ENCODE data around the gene MDK. TPM values are rescaled to one million over a fixed set of nuclear protein-coding genes. Genes with fewer than 3 reads are reported as not detected.

MDK gene
- total RNA-seq, 4 donors from 2014 or later, result 22.3 to 340 (median 205) TPM

DNA sequence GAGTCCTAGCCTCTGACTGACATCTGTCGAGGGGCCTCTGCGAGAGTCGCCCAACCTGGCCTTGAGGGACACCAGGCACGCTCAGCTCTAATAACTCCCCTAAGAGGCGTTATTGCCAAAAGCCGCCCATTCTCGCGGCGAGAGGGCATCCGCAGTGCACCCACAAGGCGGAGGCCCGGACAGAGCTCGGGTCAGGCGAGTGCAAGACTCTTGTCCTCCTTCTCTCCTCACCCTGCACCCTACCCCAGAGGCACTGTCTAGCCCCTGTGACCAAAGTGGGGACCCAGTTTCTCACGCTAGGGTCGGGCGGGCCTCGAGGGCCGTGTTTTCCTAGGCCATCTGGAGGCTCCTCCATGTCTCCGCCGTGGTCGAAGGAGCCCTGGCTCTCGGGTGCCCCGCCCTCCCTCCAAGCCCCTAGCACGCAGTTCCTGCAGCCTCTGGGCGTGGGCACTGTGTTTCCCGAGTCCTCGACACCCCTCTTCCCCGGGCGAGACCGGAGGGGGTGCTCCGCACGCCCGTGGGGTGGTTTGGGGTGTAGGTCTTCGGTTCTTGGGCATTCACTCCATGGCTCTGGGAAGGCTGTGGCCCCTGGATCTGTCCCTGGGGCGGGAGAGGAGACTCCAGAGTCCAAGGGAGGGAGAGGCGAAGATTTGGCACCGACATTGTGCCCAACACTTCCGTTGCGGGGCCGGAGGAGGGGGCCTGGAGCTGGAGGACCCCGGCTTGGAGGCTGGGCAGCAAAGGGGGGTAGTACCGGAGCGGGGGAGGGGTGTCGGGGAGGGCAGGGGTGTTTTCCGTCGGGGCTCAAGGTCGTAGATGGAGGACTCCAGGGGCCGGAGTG, 9.1 kb downstream of the MDK start:
- TF ChIP-seq POLR2A (IDR thresholded peaks at IDR 0.05), result no peak
- TF ChIP-seq, protein P1, sequence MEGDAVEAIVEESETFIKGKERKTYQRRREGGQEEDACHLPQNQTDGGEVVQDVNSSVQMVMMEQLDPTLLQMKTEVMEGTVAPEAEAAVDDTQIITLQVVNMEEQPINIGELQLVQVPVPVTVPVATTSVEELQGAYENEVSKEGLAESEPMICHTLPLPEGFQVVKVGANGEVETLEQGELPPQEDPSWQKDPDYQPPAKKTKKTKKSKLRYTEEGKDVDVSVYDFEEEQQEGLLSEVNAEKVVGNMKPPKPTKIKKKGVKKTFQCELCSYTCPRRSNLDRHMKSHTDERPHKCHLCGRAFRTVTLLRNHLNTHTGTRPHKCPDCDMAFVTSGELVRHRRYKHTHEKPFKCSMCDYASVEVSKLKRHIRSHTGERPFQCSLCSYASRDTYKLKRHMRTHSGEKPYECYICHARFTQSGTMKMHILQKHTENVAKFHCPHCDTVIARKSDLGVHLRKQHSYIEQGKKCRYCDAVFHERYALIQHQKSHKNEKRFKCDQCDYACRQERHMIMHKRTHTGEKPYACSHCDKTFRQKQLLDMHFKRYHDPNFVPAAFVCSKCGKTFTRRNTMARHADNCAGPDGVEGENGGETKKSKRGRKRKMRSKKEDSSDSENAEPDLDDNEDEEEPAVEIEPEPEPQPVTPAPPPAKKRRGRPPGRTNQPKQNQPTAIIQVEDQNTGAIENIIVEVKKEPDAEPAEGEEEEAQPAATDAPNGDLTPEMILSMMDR (IDR thresholded peaks at IDR 0.05), result no peak
- no peaks in the 10 kb centered on the region for H3K36me3 ChIP-seq
- H3K27me3 ChIP-seq, result peaks cover 0 to 32% of the 10 kb centered on the region in 2 donors
- no peak overlapping the region for H3K27ac ChIP-seq
- DNase-seq, result peak in 1 of 3 donors; percentile 56
- peaks cover 0 to 56% (median 24%) of the 10 kb centered on the region in 4 donors for H3K4me1 ChIP-seq
- no peaks in the 10 kb centered on the region for H3K9me3 ChIP-seq
- H3K4me3 ChIP-seq, result peak overlapping the region in 2 of 4 donors; percentile 55 to 63

- Histone ChIP-seq H3K4me1 (peaks cover 0 to 56% (median 24%) of the 10 kb centered on the region in 4 donors), H3K4me3 (peak overlapping the region in 3 of 4 donors; percentile 29 to 63 (median 55)), H3K27me3 (peaks cover 0 to 32% of the 10 kb centered on the region in 2 donors), H3K9me3 (no peaks in the 10 kb centered on the region), H3K36me3 (peaks cover 0 to 4% (median 0%) of the 10 kb centered on the region in 3 donors), H3K27ac (peak overlapping the region in 1 of 4 donors; percentile 17)
- TF ChIP-seq, protein P1 (IDR thresholded peaks at IDR 0.05), result no peak
- no peak for TF ChIP-seq POLR2A (IDR thresholded peaks at IDR 0.05)
- DNase-seq, result no peak
Measured at GRCh38 chr11:46391186-46391577, 9.7 kb downstream of the MDK start.

DNA sequence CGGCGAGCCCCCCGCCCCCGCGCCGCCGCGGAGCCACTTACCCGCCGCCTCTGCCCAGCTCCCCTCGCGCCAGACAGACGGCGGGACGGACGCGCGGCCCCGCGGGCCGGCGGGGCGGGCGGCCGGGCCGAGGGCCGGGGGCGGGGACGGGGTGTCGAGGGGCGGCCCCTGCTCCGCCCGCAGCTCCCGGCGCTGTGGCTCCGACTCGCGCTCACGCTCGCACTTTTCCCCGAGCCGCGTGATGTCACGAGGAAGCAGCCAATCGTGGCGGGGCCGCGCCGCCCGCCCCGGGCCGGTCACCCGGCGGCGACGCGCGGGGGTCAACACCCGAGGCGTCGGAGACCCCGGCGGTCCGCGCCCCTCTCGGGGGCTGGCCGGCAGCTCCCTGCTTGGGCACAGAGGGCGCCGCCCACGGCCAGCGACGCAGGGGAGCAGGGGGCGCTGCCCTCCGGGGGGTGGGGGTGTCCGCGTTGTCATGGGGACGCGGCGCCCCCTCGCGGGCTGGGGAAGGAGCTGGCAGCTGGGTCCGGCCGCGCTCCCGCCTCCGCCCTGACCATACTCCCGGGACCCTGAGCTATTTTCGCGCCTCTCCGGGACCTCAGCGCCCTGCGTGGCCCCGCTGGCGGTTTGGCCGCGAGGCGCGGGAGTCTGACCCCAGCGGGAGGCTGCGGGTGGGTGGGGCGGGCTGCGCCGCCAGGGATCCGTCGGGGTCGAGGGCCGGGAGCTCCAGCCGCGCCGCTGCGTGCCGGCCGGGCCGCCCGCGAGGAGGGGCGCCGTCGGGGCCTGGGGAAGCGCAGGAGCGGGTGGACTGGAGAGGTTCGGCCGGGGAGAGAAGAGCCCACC, 10.3 kb downstream of the MDK start, which contains the start of gene CHRM4:
TSS of gene CHRM4 (minus strand) at position 199 of the 843 bp plus-strand sequence. CDS start 5,219 bp downstream, outside the sequence.
- Histone ChIP-seq H3K4me3 (peak within 1 kb of the TSS; percentile 14 to 63 (median 42)), H3K4me1 (peaks cover 0 to 56% (median 24%) of the 10 kb centered on the region in 4 donors), H3K27ac (peak within 1 kb of the TSS in 1 of 4 donors; percentile 22), H3K27me3 (peaks cover 0 to 32% of the 10 kb centered on the region in 2 donors), H3K36me3 (peaks cover 0 to 10% (median 0%) of the 10 kb centered on the region in 3 donors), H3K9me3 (no peaks in the 10 kb centered on the region)
- TF ChIP-seq POLR2A (IDR thresholded peaks at IDR 0.05), result no peak
- TF ChIP-seq, protein P1 (IDR thresholded peaks at IDR 0.05), result peak in 3 of 6 experiments; percentile 40 to 43 (median 43)
- peak in 1 of 3 donors; percentile 81 for DNase-seq

- peak; percentile 52 to 90 (median 88) for DNase-seq
- no peaks in the 10 kb centered on the region for H3K9me3 ChIP-seq
- H3K36me3 ChIP-seq, result peaks cover 0 to 19% (median 0%) of the 10 kb centered on the region in 3 donors
- peak overlapping the region in 1 of 4 donors; percentile 22 for H3K27ac ChIP-seq
- H3K4me3 ChIP-seq, result peak overlapping the region; percentile 14 to 63 (median 42)
- peaks cover 0 to 32% of the 10 kb centered on the region in 2 donors for H3K27me3 ChIP-seq
- peaks cover 0 to 54% (median 24%) of the 10 kb centered on the region in 4 donors for H3K4me1 ChIP-seq
- TF ChIP-seq, protein P1 (IDR thresholded peaks at IDR 0.05), result peak in 1 of 6 experiments; percentile 2
- TF ChIP-seq POLR2A (IDR thresholded peaks at IDR 0.05), result no peak
Measured at GRCh38 chr11:46392421-46393230, 11.2 kb downstream of the MDK start.

All from Peyer's patch (tissue), 4 donors.